ENCODE measurements around the gene KANSL1L. TPM values are rescaled to one million over a fixed set of nuclear protein-coding genes. Genes with fewer than 3 reads are reported as not detected.

Gene KANSL1L
- total and polyA plus RNA-seq, 5 experiments from 2014 or later = 0.76 to 24.1 (median 1.2) TPM

DNA sequence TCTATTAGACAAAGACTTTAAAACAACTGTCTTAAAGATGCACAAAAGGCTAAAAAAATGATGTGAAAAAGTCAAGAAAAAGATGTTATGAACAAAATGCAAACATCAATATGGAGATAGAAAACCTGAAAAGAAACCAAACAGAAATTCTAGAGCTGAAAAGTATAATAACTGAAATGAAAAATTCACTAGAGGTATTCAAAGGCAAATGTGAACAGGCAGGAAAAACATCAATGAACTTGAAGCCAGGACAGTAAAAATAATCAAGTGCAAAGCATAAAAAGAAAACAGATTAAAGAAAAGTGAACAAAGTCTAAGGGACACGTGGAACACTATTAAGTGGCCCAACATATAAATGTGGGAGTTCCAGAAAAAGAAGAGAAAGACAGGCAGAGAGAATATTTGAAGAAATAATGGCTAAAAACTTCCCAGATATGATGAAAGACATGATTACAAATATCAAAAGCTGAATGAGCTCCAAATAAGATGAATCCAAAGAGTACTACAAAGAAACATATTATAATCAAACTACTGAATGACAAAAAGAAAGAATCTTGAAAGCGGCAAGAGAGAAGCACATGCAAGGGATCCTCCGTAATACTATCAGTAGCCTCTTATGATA, 57.5 kb downstream of the KANSL1L start:
- Mint-ChIP-seq H3K36me3 (peaks cover 44 to 61% (median 48%) of the 10 kb centered on the region in 3 donors), H3K9me3 (peaks cover 16 to 63% (median 42%) of the 10 kb centered on the region in 9 donors), H3K4me3 (no peak overlapping the region), H3K27me3 (no peaks in the 10 kb centered on the region), H3K27ac (no peak overlapping the region), H3K4me1 (peaks cover 0 to 3% (median 2%) of the 10 kb centered on the region in 4 donors)
- POLR2A ChIA-PET = interaction anchor here (0.6 kb wide), 1 partner anchor 60 kb away, joined by 3 read pairs; no protein-coding TSS in a partner anchor
- peak in 1 of 10 donors; percentile 2 for DNase-seq
- ATAC-seq = no peak

DNA sequence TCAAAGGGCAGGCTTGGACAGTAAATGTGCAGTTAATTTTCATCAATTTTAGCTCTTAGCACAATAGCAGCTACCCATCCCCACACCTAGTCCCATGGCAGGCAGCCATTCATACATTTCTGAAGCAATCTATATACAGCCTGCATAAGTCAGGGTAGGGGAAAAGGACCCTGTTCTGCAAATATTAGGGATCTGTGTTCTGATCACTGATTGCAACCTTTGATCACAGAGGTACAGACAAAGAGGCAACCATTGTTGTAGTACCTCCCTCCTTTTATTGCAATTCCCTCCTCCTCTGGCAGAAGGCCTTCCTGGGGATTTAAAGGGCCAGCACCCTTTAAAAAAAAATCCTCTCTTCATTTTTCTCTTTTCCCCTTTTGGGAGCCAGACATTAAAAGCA, 58.3 kb downstream of the KANSL1L start:
- ATAC-seq = no peak
- Mint-ChIP-seq H3K9me3 (peaks cover 16 to 56% (median 38%) of the 10 kb centered on the region in 9 donors), H3K27ac (no peak overlapping the region), H3K4me3 (no peak overlapping the region), H3K27me3 (no peaks in the 10 kb centered on the region), H3K4me1 (peaks cover 0 to 6% (median 3%) of the 10 kb centered on the region in 4 donors), H3K36me3 (peaks cover 42 to 56% (median 48%) of the 10 kb centered on the region in 3 donors)
- no peak for DNase-seq
- POLR2A ChIA-PET = no interaction called here

DNA sequence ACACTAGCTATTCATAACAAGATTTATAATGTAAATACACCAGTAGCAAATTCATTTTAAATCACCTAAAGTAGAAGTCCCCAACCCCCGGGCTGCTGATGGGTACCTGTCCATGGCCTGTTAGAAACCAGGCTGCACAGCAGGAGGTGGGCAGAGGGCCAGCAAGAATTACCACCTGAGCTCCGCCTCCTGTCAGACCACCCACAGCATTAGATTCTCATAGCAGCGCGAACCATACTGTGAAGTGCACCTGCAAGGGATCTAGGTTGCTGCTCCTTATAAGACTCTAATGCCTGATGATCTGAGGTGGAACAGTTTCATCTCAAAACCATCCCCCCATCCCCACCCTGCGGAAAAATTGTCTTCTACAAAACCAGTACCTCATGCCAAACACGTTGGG, 71.3 kb downstream of the KANSL1L start:
- Mint-ChIP-seq H3K27me3 (no peaks in the 10 kb centered on the region), H3K4me1 (peaks cover 0 to 3% (median 0%) of the 10 kb centered on the region in 4 donors), H3K27ac (no peak overlapping the region), H3K4me3 (no peak overlapping the region), H3K36me3 (peaks cover 0 to 33% (median 28%) of the 10 kb centered on the region in 3 donors), H3K9me3 (peaks cover 0 to 1% (median 0%) of the 10 kb centered on the region in 9 donors)
- POLR2A ChIA-PET = no interaction called here
- ATAC-seq = no peak
- DNase-seq = no peak

DNA sequence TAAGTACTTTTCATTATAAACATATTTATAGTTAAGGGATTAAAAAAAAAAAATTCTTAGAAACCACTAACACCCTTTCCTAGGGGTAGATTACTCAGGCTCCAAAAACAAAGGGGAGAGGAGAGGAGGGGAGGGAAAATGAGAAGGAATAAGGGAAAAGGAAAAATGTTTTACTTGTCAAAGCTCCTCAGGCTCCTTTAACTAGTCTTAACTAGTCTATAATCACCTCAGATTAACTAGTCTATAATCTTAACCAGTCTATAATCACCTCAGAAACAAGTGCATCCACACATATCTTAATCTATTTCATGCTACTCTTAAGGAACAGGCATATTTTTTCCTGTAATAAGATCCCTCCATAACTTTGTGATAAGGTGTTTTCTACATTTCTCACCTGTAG, 76.4 kb downstream of the KANSL1L start:
- H3K27me3 Mint-ChIP-seq = no peaks in the 10 kb centered on the region
- no peak overlapping the region for H3K4me3 Mint-ChIP-seq
- H3K36me3 Mint-ChIP-seq = peaks cover 0 to 8% (median 0%) of the 10 kb centered on the region in 3 donors
- DNase-seq = no peak
- no peak for ATAC-seq
- H3K27ac Mint-ChIP-seq = no peak overlapping the region
- POLR2A ChIA-PET = no interaction called here
- H3K9me3 Mint-ChIP-seq = peaks cover 0 to 2% (median 0%) of the 10 kb centered on the region in 9 donors
- H3K4me1 Mint-ChIP-seq = peaks cover 0 to 2% (median 0%) of the 10 kb centered on the region in 4 donors

DNA sequence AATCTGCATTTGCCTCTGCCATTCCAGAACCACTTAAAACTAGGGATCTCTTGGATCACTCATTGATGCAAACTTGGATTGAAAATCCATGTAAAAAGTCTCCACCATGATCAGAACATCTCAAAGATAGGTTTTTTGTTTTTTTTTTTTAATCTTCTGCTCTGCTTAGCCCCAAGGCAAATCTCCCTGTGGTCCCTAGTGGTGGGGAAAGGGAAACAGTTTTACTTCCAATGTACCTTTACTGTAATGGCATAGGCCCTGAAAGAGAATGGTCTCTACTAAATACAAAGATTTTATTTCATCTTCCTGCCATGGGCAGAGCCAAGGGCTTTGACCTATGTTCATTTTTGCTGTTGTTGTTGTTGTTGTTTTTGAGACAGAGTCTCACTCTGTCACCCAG, 78.4 kb downstream of the KANSL1L start:
- H3K36me3 Mint-ChIP-seq = peaks cover 0 to 14% (median 0%) of the 10 kb centered on the region in 3 donors
- DNase-seq (no peak), ATAC-seq (no peak)
- H3K4me1 Mint-ChIP-seq = peaks cover 0 to 2% (median 0%) of the 10 kb centered on the region in 4 donors
- POLR2A ChIA-PET = no interaction called here
- no peak overlapping the region for H3K27ac Mint-ChIP-seq
- no peaks in the 10 kb centered on the region for H3K27me3 Mint-ChIP-seq
- no peak overlapping the region for H3K4me3 Mint-ChIP-seq
- peaks cover 0 to 2% (median 0%) of the 10 kb centered on the region in 9 donors for H3K9me3 Mint-ChIP-seq

DNA sequence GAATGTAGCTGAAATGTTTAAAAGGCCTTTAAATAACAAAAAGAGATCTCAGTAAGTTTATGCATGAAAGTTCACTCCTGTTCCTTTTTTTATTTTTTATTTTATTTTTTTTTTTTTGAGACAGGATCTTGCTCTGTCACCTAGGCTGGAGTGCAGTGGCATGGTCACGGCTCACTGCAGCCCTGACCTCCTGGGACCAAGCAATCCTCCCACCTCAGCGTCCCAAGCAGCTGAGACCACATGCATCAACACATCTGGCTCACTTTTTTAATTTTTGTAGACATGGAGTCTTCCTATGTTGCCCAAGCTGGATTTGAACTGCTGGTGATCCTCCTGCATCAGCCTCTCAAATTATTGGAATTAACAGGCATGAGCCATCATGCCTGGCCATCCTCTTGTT, 84.3 kb downstream of the KANSL1L start:
- DNase-seq = no peak
- Mint-ChIP-seq H3K27me3 (no peaks in the 10 kb centered on the region), H3K4me1 (no peaks in the 10 kb centered on the region), H3K4me3 (no peak overlapping the region), H3K36me3 (peaks cover 0 to 9% (median 4%) of the 10 kb centered on the region in 3 donors), H3K9me3 (no peaks in the 10 kb centered on the region), H3K27ac (no peak overlapping the region)
- no peak for ATAC-seq
- POLR2A ChIA-PET = no interaction called here

DNA sequence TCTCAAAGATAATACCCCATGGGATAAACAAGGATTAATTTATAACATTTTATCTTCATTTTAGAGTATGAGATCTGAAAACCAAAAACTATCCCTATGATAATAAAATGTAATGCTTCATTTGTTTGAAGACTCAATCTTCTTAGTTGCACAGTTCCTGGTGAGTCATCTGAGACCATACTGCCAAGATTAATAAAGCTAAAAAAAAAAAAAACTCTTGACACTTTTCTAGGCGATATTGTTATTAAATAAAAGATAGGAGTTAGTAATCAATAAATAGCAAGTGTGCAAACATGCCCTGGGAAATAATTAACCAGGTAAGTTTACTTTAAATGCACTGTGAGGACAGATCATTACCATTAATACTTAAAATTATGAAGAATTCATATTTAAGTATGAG, 84.9 kb downstream of the KANSL1L start:
- H3K27me3 Mint-ChIP-seq = no peaks in the 10 kb centered on the region
- POLR2A ChIA-PET = no interaction called here
- H3K4me3 Mint-ChIP-seq = no peak overlapping the region
- no peaks in the 10 kb centered on the region for H3K4me1 Mint-ChIP-seq
- ATAC-seq (no peak), DNase-seq (no peak)
- H3K9me3 Mint-ChIP-seq = no peaks in the 10 kb centered on the region
- H3K36me3 Mint-ChIP-seq = peaks cover 0 to 9% (median 4%) of the 10 kb centered on the region in 3 donors
- no peak overlapping the region for H3K27ac Mint-ChIP-seq

DNA sequence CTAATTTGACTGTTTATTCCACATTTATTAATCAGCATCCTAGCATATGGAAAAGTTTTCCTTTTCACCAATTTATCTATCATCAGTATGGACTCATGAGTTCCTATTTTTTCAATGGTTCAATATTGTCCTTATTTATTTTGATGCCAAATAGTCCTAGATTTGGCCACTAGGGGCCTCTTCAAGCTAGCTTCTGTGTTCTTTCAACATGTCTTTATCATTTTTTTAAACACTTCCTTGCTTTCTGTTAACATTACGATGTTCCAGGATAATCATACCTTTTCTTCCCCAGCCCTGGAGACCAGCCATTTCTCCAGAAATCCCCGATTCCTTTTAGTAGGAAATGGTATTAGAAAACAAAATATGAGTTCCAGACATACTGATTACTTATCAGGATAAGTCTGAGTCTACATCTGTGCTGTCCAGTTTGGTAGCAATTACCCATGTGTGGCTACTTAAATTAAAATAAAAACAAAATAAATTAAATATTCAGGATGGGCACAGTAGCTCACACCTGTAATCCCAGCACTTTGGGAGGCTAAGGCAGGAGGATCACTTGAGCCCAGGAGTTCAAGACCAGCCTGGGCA, 98.2 kb downstream of the KANSL1L start:
- ATAC-seq (no peak), DNase-seq (no peak)
- POLR2A ChIA-PET = no interaction called here
- Mint-ChIP-seq H3K4me3 (no peak overlapping the region), H3K4me1 (peaks cover 0 to 1% (median 0%) of the 10 kb centered on the region in 4 donors), H3K27me3 (no peaks in the 10 kb centered on the region), H3K36me3 (peaks cover 0 to 10% (median 6%) of the 10 kb centered on the region in 3 donors), H3K27ac (no peak overlapping the region), H3K9me3 (no peaks in the 10 kb centered on the region)

DNA sequence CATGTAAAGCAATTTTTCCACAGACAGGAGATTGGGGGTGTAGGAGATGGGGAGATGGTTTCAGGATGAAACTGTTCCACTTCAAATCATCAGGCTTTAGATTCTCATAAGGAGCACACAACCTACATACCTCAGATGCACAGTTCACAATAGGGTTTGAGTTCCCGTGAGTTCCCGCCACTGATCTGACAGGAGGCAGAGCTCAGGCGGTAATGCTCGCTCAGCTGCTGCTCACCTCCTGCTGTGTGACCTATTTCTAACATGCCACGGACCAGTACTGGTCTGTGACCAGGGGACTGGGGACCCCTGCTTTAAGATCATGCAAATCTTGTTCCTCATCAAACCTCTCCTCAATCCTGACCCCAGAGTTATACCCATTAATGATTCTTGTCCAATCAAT, 98.7 kb downstream of the KANSL1L start:
- no peak for DNase-seq

DNA sequence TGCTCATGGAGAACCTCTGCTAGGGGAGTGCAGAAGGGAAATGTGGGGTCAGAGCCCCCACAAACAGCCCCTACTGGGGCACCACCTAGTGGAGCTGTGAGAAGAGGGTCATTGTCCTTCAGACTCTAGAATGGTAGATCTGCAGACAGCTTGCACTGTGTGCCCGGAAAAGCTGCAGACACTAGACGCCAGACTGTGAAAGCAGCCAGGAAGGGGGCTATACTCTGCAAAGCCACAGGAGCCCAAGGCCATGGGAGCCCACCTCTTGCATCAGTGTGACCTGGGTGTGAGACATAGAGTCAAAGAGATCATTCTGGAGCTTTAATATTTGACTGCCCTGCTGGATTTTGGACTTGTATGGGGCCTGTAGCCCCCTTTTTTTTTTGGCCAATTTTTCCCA, 107.9 kb downstream of the KANSL1L start:
- Mint-ChIP-seq H3K4me1 (no peaks in the 10 kb centered on the region), H3K27me3 (no peaks in the 10 kb centered on the region), H3K9me3 (peaks cover 0 to 11% (median 2%) of the 10 kb centered on the region in 9 donors), H3K4me3 (no peak overlapping the region), H3K36me3 (peaks cover 0 to 17% (median 7%) of the 10 kb centered on the region in 3 donors), H3K27ac (no peak overlapping the region)
- POLR2A ChIA-PET = no interaction called here
- ATAC-seq = no peak
- no peak for DNase-seq

More for the DNA sequence above, 98.7 kb downstream of the KANSL1L start:
- Mint-ChIP-seq H3K4me1 (peaks cover 0 to 1% (median 0%) of the 10 kb centered on the region in 4 donors), H3K36me3 (peaks cover 0 to 10% (median 6%) of the 10 kb centered on the region in 3 donors), H3K4me3 (no peak overlapping the region), H3K27ac (no peak overlapping the region), H3K27me3 (no peaks in the 10 kb centered on the region), H3K9me3 (no peaks in the 10 kb centered on the region)
- POLR2A ChIA-PET = no interaction called here
- ATAC-seq = no peak

DNA sequence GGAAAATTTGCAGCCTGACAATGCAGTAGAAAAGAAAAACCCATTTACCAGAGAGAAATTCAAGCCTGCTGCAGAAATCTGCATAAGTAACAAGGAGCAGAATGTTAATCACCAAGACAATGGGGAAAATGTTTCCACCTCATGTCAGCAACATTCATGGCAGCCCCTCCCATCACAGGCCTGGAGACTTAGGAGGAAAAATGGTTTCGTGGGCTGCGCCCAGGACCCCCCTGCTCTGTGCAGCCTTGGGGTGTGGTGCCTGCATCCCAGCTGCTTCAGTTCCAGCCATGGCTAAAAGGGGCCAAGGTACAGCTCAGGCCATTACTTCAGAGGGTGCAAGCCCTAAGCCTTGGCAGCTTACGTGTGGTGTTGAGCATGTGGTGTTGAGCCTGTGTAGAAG, 115.4 kb downstream of the KANSL1L start:
- DNase-seq (no peak), ATAC-seq (no peak)
- Mint-ChIP-seq H3K27ac (no peak overlapping the region), H3K9me3 (peaks cover 0 to 46% (median 20%) of the 10 kb centered on the region in 9 donors), H3K27me3 (no peaks in the 10 kb centered on the region), H3K4me1 (no peaks in the 10 kb centered on the region), H3K36me3 (peaks cover 13 to 29% (median 15%) of the 10 kb centered on the region in 3 donors), H3K4me3 (no peak overlapping the region)
- POLR2A ChIA-PET = no interaction called here

DNA sequence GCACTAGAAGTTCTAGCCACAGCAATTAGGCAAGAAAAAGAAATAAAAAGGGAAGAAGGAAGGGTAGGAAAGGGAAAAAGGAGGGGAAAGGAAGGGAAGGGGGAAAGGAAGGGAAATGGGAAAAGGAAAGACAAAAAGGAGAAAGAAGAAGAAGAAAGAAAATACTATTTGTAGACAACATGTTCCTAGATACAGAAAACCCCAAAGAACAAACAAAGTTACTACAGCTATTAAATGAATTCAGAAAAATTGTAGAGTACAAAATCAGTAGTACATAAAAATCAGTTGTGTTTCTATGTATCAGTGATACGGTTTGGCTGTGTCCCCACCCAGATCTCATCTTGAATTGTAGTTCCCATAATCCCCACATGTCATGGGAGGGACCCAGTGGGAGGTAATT, 116.5 kb downstream of the KANSL1L start:
- Mint-ChIP-seq H3K27ac (no peak overlapping the region), H3K27me3 (no peaks in the 10 kb centered on the region), H3K9me3 (peaks cover 0 to 46% (median 20%) of the 10 kb centered on the region in 9 donors), H3K4me3 (no peak overlapping the region), H3K4me1 (no peaks in the 10 kb centered on the region), H3K36me3 (peaks cover 12 to 29% (median 15%) of the 10 kb centered on the region in 3 donors)
- POLR2A ChIA-PET = no interaction called here
- ATAC-seq = no peak
- DNase-seq = no peak

DNA sequence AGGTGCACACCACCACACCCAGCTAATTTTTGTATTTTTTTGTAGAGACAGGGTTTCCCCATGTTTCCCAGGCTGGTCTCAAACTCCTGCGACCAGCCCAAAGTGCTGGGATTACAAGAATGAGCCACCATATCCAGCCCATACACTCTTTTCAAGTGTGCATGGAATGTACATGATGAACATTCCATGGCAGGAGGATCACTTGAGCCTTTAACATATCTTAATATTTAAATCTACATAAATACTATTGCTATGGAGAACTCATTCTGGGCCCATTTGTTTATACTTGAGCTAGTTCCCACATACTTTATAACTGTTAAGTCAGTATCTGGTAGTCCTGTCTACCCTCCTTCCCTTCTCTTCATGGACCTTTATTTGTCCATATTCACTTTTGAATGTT, 120.3 kb downstream of the KANSL1L start:
- POLR2A ChIA-PET = no interaction called here
- DNase-seq = no peak
- no peak overlapping the region for H3K4me3 Mint-ChIP-seq
- peaks cover 14 to 39% (median 25%) of the 10 kb centered on the region in 3 donors for H3K36me3 Mint-ChIP-seq
- peaks cover 0 to 20% (median 15%) of the 10 kb centered on the region in 9 donors for H3K9me3 Mint-ChIP-seq
- no peaks in the 10 kb centered on the region for H3K27me3 Mint-ChIP-seq
- no peaks in the 10 kb centered on the region for H3K4me1 Mint-ChIP-seq
- ATAC-seq = no peak
- H3K27ac Mint-ChIP-seq = no peak overlapping the region

Data from naive thymus-derived CD8-positive, alpha-beta T cell (primary cell).